Measurements from ENCODE around the gene TLR5.

TLR5 gene

DNA sequence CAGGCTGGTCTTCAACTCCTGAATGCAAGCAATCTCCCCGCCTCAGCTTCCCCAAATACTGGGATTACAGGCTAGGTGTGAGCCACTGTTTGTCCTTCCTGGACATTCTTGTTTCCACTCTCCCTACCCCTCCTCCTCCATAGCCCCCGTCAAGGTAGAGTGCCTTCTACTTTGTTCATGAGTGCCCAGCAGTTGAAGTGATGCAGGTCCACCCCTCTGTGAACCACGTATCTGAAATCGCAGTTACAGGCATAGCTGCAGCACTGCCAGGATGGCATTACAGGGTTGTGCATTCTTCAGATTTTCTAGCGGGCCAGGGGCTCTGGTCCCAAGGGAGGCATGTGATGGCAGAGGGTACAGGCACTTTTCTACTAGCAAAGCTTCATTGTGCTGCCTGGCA is 7.4 kb upstream of the TLR5 start:
- no peak for ATAC-seq

DNA sequence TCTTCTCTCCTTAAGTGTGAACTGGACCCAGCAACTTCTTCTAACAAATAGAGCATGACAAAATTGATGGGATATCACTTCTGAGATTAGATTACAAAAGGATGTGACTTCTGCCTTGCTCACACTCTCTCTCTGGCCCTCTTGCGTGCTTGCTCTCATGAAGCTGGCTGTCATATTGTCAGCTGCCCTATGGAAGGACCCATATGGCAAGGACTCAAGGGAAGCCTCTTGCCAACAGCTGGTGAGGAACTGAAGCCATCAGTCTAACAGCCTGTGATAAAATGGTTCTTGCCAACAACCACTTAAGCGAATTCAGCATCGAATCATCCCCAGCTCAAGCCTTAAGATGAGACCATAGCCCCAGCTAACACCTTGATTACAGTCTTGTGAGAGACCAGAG is 4.8 kb upstream of the TLR5 start:
- no peak for ATAC-seq
- no peak for DNase-seq

More for the DNA sequence above, 7.4 kb upstream of the TLR5 start:
- no peak for DNase-seq

DNA sequence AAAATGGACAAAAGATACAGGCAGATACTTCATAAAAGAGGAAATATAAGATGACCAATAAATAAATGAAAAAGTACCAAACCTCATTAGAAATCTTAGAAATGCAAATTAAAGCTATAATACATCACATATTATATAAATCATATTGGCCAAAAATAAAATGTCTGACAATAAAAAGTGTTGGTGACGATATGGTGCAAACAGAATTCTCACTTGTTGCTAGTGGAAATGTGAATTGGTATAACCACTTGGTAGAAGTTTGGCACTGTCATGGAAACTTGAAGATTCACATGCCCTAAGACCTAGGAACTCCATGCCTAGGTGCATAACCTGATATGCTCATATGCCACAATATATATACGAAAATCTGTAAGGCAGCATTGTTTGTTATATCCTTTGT is 4.4 kb upstream of the TLR5 start:
- ATAC-seq (no peak), DNase-seq (no peak)

DNA sequence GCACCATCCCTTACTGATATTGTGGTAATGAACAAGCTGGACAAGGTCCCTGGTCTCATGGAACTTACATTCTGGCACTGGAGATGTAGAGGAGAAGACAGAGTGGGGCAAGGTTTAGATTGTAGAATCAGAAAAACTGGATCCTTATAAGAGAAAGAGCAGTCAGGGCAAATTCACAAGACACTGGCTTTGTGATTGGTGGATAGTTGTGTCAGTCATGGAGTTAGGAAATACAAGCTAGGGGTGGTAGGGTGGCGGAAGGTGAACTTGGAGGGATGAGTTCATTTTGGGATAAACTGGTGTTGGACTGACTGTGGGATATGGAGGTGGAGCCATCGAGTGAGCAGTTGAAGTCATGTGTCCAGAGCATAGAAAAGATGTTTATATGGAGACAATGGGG is 3.7 kb upstream of the TLR5 start:
- DNase-seq = no peak
- no peak for ATAC-seq

DNA sequence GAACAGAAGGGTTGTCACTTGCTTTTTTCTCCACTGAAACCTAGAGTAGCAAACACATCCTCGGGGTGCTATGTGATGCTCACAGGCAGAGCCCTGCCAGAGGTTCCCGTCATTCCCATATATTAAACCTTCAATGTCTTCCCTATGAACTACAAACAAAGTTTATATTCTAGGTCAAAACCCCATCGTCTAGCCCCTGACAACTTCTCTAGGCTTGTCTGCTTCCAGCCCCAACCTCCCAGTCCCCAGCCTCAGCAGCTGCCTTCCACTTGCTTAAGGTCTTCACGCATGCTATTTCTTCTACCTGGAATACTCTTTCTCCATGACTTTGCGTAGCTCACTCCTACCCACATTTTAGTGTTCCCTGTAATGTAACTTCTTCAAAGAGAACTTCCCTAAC is 1.9 kb upstream of the TLR5 start:
- no peak for ATAC-seq

DNA sequence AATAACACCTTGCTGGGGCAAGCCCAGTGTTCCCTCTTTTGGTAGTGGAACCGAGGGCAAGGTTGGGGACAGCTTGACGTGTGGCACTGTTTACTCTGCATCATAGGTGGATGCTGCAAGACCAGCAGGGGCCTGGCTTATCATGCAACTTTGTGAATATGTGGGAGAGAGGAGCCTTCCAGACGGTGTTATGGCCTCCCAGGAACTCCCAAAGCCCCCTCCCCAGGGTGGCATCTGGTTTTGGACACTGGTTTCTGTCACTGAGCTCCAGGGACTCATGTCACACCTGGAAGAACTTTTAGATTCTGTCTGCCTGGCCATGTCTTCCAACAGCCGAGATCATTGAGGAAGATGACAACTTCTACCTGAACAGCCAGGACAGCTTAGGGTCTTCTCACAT is 1.4 kb upstream of the TLR5 start:
- ATAC-seq = no peak
- DNase-seq = no peak

More for the DNA sequence above, 1.9 kb upstream of the TLR5 start:
- no peak for DNase-seq

DNA sequence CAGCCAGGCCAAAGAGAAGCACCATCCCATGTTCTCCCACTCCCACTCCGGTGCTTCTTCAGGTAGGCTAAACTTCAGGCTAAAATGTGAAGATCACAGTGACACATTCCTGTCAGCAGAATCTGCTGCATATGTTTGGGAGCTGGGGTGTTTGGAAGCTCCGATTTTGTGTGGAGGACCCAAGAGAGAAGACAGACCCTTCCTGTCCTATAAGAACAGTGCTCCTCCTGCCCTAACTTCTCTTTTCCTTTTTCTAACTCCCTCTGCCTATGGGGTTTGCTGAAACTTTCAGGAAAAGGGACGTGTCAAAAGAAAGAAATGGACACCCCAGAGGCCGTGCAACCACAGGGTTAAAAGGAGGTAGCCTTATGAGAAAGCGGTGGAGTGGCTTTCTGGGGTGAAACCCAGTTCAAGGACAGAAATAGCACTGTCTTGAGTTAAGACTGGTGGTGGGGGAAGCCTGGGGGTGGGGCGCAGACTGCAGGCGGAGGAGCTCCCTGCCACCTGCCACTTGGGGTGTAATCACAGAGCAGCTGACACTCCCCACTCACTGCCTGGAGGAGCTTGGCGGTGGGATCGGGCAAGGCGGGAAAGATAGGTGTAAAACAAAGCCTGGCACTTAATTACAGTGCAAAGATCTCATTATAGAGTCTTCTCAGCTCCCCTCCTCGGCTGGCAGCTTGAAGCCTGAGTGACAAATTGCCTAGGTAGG is 645 bp upstream of the TLR5 start:
- DNase-seq (peak; percentile 34), ATAC-seq (no peak)

DNA sequence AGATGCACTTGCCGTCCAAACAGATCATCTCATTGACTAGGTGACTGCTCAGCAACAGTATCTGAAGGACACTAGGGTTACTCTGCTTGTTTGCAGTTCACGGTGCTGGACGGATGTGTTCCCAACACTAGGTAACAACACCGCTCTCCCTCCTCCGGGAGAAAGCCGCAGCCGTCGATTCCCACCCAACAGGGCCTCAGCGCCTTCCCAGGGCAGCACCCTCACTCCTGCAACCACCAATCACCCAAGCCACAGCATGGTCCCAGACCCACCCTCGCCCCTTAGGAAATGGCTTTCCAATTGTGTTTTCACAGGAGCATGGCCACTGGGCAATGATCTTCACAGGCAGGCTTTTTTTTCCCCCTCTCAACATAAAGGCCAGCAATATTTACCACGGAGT is 779 bp downstream of the TLR5 start:
- DNase-seq = no peak
- no peak for ATAC-seq

DNA sequence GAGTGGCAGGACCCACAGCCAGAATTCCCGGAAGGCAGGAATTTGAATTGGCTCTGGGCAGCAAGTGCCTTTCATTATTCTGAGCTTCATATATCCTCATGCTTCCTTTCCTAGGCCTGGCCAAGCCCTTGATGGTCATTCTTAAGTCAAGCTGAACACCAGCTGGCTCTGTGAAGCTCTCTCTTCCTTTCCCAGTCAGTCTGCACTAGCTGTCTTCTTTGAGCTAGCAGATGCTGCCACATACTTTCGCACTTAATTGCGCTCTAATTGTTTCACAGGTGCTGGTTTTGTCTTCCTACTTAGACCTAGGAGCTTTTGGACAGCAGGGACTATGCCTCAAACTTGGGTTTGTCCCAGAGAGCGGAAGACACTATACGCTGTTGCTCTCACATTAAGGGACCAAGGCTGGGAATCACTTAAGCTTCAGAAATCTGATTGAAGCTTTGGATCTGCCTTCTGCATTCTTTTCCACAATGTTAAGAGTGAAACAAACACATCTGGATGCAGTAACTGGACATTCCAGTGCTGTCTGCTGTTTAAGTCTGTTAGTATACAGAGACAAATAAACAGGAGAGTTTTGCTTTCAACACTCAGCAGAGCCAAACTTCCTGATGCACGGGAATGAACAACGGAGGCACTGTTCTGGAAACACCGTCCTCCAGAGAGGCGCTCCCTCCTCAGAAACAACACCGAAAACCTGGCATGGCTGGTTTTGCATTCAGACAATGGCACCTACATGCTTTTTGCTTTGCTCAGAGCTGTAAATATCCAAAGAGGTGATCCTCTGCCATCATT is 2.2 kb downstream of the TLR5 start:
- DNase-seq = no peak

DNA sequence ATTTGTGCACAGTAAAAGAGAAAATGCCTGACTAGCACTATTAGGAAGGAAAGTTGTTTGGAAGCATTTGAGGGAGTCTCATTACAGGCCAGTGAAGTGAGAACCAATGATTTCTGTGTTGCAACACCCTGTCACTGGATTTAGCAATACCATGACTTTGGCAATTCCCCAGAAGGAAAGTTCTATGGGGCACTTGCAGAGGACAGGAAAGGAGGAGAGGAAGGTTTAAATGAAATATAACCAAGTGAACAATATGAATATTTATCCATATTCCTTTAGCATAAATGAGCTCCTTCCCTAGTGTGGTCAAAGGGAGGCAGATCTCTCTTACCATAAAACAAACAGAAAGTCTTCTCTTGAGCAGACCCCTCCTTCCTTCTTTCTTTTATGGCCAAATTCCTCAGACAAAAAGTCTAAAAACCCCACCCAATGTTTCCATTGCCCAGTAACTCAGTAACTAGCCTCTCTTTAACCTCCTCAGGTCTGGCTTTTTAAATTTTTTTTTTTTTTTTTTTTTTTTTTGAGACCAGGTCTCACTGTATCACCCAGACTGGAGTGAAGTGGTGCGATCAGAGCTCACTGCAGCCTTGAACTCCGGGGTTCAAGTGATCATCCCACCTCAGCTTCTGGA is 5.5 kb downstream of the TLR5 start:
- no peak for DNase-seq
- no peak for ATAC-seq

More for the DNA sequence above, 2.2 kb downstream of the TLR5 start:
- ATAC-seq = no peak

DNA sequence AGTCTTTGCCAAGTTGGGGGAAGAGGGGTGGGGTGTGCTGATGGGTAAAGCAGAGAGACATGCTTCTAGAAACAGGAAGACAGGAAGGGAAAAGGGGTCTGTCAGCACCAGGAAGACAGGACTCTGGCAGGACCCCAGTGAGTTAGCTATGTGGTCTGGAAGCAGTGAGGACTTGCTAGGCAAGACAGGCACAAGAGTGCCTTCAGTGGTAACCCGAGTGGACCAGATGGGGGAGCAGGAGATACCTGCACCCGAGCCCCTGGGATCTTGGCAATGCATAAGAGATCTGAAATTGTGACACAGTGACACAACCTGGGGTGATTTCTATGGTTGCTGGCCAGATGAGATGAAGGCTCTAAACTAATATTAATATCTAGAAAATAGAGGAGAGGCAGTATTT is 7.0 kb downstream of the TLR5 start:
- no peak for DNase-seq
- ATAC-seq = no peak

DNA sequence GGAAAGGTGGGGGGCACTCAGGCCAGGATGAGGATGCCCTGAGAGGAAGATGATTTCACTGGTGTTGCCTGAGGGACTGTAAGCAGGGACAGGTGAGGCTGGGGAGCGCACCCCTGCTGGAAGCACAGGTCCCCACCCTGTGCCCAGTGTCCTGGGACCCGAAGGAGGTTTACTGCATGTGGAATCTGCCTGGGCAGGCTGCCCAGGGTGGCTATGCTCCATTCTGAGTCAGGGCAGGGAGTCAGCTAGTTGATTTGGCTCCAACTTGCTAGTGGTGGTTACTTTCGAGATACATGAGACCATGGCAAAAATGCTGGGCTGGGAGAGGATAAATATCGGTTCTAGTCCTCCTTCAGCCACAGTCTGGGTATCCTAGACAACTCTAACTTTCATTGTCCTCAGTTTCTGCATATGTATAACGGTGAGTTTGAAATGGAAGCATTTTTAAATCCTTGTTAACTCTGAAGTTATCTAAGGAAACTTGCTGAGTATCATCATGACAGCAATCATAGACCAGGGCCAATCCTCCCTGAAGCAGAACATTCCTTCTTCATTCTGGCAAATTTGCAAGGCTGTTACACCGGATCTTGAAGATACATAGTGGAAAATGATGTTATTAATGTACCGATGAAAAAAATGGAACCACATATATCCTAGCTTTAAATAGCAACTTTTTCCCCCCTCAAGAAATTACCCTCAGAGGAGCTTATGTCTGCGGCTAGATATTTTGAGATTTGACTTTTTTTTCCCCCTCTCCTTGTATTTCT is 7.7 kb downstream of the TLR5 start:
- ATAC-seq (no peak), DNase-seq (no peak)

DNA sequence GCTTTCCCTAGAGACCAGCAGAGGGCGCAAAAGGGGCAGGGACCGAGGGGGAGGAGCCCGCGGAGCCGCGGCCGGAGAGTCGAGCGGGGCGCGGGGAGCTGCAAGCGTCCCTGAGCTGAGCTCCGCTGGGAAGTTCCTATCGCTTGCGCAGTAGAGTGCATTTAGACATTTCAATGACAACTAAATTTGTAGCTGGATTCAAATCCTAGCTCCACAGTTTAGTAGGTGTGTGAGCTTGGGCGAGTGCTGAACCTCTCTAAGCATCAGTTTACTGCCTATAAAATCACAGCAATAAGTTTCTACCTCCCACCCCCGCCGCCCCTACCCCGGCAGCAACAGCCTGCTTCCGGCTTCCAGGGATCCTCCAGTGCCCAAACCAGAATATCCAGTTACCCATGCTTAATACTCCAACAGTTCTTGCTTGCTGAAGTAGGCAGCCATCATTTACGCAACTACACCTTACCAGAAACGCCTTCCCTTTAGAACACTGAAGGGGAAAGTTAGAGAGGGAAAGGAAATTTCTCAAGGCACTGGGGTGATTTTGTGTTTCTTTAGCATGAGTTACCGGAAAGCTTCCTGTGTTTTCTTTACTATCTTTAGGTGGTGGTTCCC is 9.1 kb downstream of the TLR5 start:
- DNase-seq (peak; percentile 83), ATAC-seq (peak; percentile 83)

DNA sequence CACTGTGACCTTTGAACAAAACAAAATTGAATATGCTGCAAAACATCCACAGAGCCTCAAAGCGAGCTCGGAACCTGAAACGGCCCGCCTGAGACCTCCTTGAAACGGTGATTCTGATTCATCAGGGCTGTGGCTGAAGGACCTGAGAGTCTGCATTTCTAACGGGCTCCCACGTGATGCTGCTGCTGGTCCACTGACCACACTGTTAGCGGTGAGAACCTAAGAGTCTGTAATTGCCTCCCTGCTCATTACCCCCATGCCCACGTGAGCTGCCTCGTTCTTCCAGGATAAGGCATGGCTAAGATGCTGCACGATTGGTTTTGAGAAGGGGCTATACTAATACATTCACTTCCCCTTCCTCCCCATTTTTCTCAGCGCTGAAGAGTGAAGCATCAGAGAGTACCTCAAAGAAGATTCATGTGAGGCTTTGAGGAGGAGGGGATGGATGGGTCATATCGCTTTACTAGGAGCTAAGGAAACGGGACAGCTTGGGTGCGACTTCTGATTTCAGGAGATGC is 9.7 kb downstream of the TLR5 start:
- DNase-seq = no peak
- ATAC-seq = peak; percentile 7

DNA sequence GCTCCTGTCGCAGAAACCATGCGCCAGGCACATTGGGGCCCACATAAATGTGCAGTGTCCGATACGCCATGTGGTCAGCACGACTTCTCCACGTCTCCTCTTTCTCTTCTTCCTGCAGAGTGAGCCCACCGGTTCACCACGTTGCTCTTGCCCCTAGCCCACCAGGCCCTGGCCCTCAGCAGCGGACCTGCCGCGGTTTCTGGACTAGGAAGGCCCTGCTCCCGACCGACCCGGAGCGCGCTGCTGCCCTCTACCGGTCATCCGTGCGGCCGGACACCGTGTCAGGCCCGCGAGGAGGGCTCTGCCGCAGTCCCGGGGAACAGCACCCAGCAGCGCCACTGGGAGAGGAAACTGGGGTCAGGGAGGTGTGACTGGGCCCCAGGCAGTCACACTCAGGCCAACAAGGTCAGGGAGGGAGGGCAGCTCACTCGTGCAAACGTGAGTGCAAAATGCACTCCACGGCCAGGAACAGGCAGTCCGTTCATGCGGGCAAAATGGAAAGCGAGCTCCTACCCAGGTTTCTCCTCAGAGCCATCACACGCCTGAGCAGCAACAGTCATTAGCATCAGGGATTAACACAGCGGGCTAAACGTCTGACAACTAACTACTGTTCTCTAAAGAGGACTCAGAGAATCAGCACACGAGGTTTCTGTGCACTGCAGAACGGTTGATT is 13.7 kb downstream of the TLR5 start:
- DNase-seq (peak; percentile 85), ATAC-seq (peak; percentile 72)

DNA sequence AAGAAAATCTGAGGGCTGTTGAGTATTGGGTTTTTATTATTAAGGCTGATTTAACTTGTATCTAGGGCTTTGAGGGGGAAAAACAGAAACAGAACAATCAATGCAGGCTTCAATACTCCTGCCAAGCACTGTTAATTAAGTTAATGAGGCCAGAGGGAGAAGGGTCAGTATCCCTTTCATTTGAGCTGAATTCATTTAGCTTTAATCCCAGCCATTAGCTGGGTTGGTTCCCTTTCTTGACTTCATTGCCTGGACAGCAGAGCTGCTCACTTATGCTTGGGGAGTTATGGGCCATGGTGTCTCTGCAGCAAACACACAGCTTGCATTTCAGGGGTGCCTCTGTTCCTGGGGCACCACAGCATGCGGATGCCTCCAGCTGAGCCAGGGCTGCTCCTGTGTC is 16.3 kb downstream of the TLR5 start:
- DNase-seq (no peak), ATAC-seq (no peak)

DNA sequence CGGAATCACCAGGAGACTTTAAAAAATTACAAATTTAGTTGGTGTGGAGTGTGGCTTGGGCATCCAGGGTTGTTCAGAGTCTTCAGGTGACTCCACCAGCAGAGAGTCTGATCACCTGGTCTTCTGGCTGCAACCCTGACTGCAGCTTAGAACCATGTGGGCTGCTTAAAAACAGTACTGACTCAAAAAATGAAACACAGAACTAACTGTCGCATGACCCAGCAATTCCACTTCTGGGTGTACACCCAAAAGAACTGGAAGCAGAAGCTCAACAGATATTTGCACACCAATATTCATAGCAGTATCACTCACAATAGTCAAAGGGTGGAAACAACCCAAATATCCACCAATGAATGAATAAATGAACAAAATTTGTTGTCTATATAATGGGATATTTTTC is 17.3 kb downstream of the TLR5 start:
- DNase-seq = no peak
- ATAC-seq = no peak

DNA sequence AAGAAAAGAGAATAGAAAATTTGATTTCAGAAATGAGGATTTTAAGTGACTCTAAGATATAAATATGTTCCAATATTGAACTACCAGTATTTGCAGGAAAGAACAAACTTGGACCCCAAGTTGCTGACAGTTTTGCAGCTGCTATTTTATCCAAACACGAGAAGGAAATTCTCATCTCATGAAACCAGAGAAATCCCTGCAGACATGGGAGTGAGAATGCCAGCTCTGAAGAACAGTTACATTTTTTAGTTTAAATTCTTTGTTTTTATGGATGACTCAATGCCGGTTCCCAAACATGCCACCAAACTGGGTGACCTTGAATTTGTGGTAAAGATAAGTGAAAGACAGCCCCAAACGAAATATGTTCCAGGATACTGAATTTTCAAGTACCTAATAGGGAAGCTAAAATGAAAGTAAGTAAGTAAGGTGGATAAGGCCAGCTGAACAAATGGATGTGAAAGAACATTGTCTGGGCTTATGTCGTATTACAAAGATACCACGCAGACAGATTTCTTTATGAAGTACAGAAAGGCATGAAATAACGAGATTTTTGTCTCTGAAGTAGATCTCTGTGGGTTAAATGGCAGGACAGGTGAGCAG is 19.9 kb downstream of the TLR5 start:
- DNase-seq (no peak), ATAC-seq (no peak)

DNA sequence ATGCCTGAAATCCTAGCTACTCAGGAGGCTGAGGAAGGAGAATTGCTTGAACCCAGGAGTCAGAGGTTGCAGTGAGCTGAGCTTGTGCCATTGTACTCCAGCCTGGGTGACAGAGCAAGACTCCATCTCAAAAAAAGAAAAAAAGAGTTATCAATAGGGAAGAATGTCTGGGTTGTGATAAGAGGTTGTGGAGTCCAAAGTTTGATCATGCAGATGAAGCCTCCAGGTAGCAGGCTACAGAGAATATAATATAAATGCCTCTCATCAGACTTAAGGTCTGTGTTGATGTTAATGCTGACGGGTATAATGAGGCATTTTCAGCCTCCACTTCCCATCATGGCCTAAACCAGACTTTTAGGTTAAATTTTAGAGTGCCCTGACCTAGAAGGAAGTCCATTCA is 24.6 kb downstream of the TLR5 start:
- ATAC-seq = no peak

DNA sequence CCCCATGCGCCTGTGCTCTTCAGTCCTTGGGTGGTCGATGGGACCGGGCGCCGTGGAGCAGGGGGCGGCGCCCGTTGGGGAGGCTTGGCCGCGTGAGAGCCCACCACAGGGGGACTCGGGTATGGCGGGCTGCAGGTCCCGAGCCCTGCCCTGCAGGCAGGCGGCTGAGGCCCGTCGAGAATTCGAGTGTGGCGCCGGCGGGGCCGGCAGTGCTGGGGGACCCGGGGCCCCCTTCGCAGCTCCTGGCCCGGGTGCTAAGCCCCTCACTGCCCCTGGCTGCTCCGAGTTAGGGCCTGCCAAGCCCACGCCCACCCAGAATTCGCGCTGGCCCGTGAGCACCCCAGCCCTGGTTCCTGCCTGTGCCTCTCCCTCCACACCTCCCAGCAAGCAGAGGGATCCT is 26.1 kb downstream of the TLR5 start:
- ATAC-seq (no peak), DNase-seq (no peak)

More for the DNA sequence above, 24.6 kb downstream of the TLR5 start:
- DNase-seq = no peak

DNA sequence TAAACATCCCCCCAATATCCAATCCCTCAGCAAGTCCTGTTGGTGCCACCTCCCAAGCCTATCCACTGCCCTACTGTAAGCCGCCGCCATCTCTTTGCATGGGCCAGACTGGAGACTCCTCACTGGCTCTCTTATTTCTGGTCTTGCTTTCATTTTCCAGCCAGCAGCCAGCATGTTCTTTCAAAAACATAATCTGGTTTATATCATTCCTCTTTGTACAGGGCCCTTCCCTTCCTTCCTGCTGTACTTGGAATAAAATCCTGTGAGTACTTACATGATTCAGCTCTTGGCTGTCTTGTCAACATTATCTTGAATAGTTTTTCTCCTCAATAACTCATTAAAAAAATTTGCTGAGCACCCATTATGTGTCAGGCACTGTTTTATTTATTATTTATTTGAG is 28.2 kb downstream of the TLR5 start:
- DNase-seq = no peak
- ATAC-seq = no peak
